Hair follicular keratinocyte (primary cell): ENCODE data around the gene DNAJC5G. TPM values are rescaled to one million over a fixed set of nuclear protein-coding genes. Genes with fewer than 3 reads are reported as not detected.

Experiments used
- total RNA-seq: library from RNA; depleted of rRNA; stranded (reverse); fragments of >200 nt; gene quantifications from 2 replicates; pipeline ENCODE4 v1.2.3, GENCODE V29; 2015

The DNAJC5G gene
- total RNA-seq = not detected in 2 replicates

GRCh38 chr2:27275211-27276150 lies at the start of gene DNAJC5G:
TSS of gene DNAJC5G (plus strand) at chr2:27275433. CDS start at chr2:27276729, 1,296 bp downstream.

GRCh38 chr2:27262379-27263286 lies 12.6 kb upstream of the DNAJC5G start, which contains the start of gene SLC30A3:
TSS of gene SLC30A3 (minus strand) at chr2:27263047. CDS start at chr2:27262906, 141 bp downstream.

GRCh38 chr2:27281855-27282559 lies 6.8 kb downstream of the DNAJC5G start, which contains the start of gene TRIM54:
TSS of gene TRIM54 (plus strand) at chr2:27282429. CDS start at chr2:27282732, 303 bp downstream.

GRCh38 chr2:27308359-27308881 lies 33.2 kb downstream of the DNAJC5G start, which contains the start of gene UCN:
TSS of gene UCN (minus strand) at chr2:27308445. CDS start at chr2:27307895, 550 bp downstream.

GRCh38 chr2:27322766-27323595 lies 47.7 kb downstream of the DNAJC5G start, which contains the start of gene MPV17:
TSS of gene MPV17 (minus strand) at chr2:27323097. CDS start at chr2:27322517, 580 bp downstream.

Other genes starting within 250 kb of the DNAJC5G start
- gene TMEM214, start 242.5 kb upstream of the DNAJC5G start, total RNA-seq = 24.7 and 27.8 TPM in 2 replicates
- gene AGBL5, start 223.8 kb upstream of the DNAJC5G start, total RNA-seq = 21.5 and 27.2 TPM in 2 replicates
- gene OST4, start 203.8 kb upstream of the DNAJC5G start, total RNA-seq = 323 and 466 TPM in 2 replicates
- 4.0 and 4.5 TPM in 2 replicates for gene EMILIN1, start 196.8 kb upstream of the DNAJC5G start, total RNA-seq
- 0.47 and 1.7 TPM in 2 replicates for gene KHK, start 188.7 kb upstream of the DNAJC5G start, total RNA-seq
- gene CGREF1, start 156.3 kb upstream of the DNAJC5G start, total RNA-seq = 1.1 and 2.7 TPM in 2 replicates
- gene ABHD1, start 151.6 kb upstream of the DNAJC5G start, total RNA-seq = not detected in 2 replicates
- 69.1 and 81.2 TPM in 2 replicates for gene PREB, start 140.8 kb upstream of the DNAJC5G start, total RNA-seq
- not detected in 2 replicates for gene PRR30, start 136.0 kb upstream of the DNAJC5G start, total RNA-seq
- gene TCF23, start 126.4 kb upstream of the DNAJC5G start, total RNA-seq = 0.04 TPM in 1 of 2 replicates, not detected in the other
- 159 and 171 TPM in 2 replicates for gene ATRAID, start 63.4 kb upstream of the DNAJC5G start, total RNA-seq
- gene SLC5A6, start 63.2 kb upstream of the DNAJC5G start, total RNA-seq = 21.2 and 49.7 TPM in 2 replicates
- gene CAD, start 58.1 kb upstream of the DNAJC5G start, total RNA-seq = 33.9 and 59.3 TPM in 2 replicates
- not detected in 2 replicates for gene SLC30A3, start 12.4 kb upstream of the DNAJC5G start, total RNA-seq
- gene TRIM54, start 7.0 kb downstream of the DNAJC5G start, total RNA-seq = not detected in 2 replicates
- gene UCN, start 33.0 kb downstream of the DNAJC5G start, total RNA-seq = 0.23 and 2.1 TPM in 2 replicates
- 96.3 and 110 TPM in 2 replicates for gene MPV17, start 47.7 kb downstream of the DNAJC5G start, total RNA-seq
- gene GTF3C2, start 81.3 kb downstream of the DNAJC5G start, total RNA-seq = 34.4 and 42.2 TPM in 2 replicates
- 22.7 and 35.1 TPM in 2 replicates for gene EIF2B4, start 94.9 kb downstream of the DNAJC5G start, total RNA-seq
- 98.4 and 103 TPM in 2 replicates for gene SNX17, start 95.2 kb downstream of the DNAJC5G start, total RNA-seq
- 9.4 and 15.5 TPM in 2 replicates for gene ZNF513, start 105.3 kb downstream of the DNAJC5G start, total RNA-seq
- gene PPM1G, start 134.2 kb downstream of the DNAJC5G start, total RNA-seq = 100 and 162 TPM in 2 replicates
- gene NRBP1, start 153.2 kb downstream of the DNAJC5G start, total RNA-seq = 63.0 and 80.8 TPM in 2 replicates
- 29.4 and 52.9 TPM in 2 replicates for gene KRTCAP3, start 166.9 kb downstream of the DNAJC5G start, total RNA-seq
- 6.1 and 6.4 TPM in 2 replicates for gene IFT172, start 214.3 kb downstream of the DNAJC5G start, total RNA-seq
- 11.5 and 20.4 TPM in 2 replicates for gene FNDC4, start 219.8 kb downstream of the DNAJC5G start, total RNA-seq
- gene GCKR, start 221.4 kb downstream of the DNAJC5G start, total RNA-seq = not detected in 2 replicates